Right lobe of liver (tissue), 4 donors: Measurements from ENCODE around the gene PTPN13.

ENCODE experiments used
- POLR2A ChIP-seq: fragments of 450-650 bp; IDR thresholded peaks from one replicate; pipeline ENCODE4 v1.6.1; 2017; ENCODE audit warnings: antibody characterized with exemption, mild to moderate bottlenecking
- TF ChIP-seq, protein P1 (sequence below), 4 donors: fragments of 200-600 bp in 3 of 4; fragments of 450-650 bp in 1 of 4; IDR thresholded peaks; one replicate each; pipeline versions ENCODE4 v1.5.1 to v1.8.0; 2016 to 2022; ENCODE audit warnings: antibody characterized with exemption in 4 of 4, mild to moderate bottlenecking in 2 of 4
- donor health status: DM: no; HTN: no; CAD: no.
- donor health status: DM: no; HTN: no; CAD: no.
- donor health status: DM: no; HTN: yes; CAD: no.

DNA sequence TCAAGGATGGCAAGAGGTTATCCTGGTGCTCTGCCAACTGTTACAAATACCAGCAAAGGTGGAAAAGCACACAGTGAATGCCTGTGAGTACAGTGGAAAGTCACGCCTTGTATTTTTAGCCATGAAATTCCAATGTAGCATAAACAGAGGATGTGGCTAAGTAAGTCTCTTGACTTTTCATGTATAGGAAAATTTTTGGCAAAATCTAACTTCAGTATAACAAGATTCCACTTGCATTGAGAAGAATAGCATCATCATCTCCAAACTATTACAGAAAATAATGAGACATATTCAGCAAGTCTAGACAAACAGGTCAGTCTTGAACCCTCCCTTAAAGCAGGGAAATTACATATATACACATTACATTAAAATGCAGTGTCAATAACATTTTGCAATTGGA is 247.2 kb downstream of the PTPN13 start:
- TF ChIP-seq, protein P1, sequence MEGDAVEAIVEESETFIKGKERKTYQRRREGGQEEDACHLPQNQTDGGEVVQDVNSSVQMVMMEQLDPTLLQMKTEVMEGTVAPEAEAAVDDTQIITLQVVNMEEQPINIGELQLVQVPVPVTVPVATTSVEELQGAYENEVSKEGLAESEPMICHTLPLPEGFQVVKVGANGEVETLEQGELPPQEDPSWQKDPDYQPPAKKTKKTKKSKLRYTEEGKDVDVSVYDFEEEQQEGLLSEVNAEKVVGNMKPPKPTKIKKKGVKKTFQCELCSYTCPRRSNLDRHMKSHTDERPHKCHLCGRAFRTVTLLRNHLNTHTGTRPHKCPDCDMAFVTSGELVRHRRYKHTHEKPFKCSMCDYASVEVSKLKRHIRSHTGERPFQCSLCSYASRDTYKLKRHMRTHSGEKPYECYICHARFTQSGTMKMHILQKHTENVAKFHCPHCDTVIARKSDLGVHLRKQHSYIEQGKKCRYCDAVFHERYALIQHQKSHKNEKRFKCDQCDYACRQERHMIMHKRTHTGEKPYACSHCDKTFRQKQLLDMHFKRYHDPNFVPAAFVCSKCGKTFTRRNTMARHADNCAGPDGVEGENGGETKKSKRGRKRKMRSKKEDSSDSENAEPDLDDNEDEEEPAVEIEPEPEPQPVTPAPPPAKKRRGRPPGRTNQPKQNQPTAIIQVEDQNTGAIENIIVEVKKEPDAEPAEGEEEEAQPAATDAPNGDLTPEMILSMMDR (IDR thresholded peaks at IDR 0.05): no peak
- TF ChIP-seq POLR2A: no peak
